Fibroblast of lung (primary cell): ENCODE measurements around the gene CCNK.

Experiments used
- EZH2 ChIP-seq: IDR thresholded peaks from 2 replicates; pipeline ENCODE4 v1.5.1; 2012; ENCODE audit warnings: low read length, control low read depth, mild to moderate bottlenecking; ENCODE audit errors: missing control alignments
- TF ChIP-seq, protein P1 (sequence below), 2 donors: IDR thresholded peaks in 1 of 2; conservative IDR thresholded peaks in 1 of 2; 1 replicate in 1 of 2; 2 replicates in 1 of 2; pipeline ENCODE4 v1.5.1; 2011 to 2012; ENCODE audit warnings: low read length in 2 of 2, control low read depth in 1 of 2, inconsistent platforms in 1 of 2, low read depth in 1 of 2, mild to moderate bottlenecking in 1 of 2

DNA sequence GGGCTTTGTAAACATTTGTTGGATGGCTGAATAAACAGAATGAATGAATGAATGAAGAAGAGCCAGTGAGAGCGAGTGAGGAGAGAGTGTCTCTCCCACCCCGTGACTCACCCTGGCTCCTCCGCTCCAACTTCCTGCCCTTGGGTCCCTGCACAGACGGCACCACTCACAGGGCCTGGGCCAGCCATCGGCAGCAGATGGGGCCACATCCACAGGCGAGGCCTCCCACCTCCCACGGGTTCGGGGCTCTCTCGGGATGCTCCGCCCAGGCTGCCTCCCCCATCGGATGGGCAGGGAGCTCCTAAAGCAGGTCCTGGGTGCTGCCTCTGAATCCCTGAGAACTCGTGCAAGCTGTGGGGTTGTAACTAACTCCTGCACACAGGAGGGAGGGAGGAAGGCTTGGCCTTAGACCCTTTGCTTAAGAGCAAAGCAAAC, 41.3 kb downstream of the CCNK start:
- TF ChIP-seq EZH2: no peak
- TF ChIP-seq, protein P1, sequence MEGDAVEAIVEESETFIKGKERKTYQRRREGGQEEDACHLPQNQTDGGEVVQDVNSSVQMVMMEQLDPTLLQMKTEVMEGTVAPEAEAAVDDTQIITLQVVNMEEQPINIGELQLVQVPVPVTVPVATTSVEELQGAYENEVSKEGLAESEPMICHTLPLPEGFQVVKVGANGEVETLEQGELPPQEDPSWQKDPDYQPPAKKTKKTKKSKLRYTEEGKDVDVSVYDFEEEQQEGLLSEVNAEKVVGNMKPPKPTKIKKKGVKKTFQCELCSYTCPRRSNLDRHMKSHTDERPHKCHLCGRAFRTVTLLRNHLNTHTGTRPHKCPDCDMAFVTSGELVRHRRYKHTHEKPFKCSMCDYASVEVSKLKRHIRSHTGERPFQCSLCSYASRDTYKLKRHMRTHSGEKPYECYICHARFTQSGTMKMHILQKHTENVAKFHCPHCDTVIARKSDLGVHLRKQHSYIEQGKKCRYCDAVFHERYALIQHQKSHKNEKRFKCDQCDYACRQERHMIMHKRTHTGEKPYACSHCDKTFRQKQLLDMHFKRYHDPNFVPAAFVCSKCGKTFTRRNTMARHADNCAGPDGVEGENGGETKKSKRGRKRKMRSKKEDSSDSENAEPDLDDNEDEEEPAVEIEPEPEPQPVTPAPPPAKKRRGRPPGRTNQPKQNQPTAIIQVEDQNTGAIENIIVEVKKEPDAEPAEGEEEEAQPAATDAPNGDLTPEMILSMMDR (conservative IDR thresholded peaks at IDR 0.05 in 1 of 2, IDR thresholded peaks at IDR 0.05 in 1 of 2; ENCODE audit: low read depth in 1 of 2, low read length in 2 of 2): no peak
